NCI-H2029 treated with DMSO at 0.1 percent for 48 hours (cell line): ENCODE data around the gene APAF1.
"Not testable (repeated sequence)": the region's sequence is repeated elsewhere in the genome, so short reads cannot be mapped to it uniquely, and the experiment has no call there.

Source experiments
- DNase-seq: peaks from one replicate; lab custom pipeline; 2025; lab: John Stamatoyannopoulos, UW

Gene APAF1

DNA sequence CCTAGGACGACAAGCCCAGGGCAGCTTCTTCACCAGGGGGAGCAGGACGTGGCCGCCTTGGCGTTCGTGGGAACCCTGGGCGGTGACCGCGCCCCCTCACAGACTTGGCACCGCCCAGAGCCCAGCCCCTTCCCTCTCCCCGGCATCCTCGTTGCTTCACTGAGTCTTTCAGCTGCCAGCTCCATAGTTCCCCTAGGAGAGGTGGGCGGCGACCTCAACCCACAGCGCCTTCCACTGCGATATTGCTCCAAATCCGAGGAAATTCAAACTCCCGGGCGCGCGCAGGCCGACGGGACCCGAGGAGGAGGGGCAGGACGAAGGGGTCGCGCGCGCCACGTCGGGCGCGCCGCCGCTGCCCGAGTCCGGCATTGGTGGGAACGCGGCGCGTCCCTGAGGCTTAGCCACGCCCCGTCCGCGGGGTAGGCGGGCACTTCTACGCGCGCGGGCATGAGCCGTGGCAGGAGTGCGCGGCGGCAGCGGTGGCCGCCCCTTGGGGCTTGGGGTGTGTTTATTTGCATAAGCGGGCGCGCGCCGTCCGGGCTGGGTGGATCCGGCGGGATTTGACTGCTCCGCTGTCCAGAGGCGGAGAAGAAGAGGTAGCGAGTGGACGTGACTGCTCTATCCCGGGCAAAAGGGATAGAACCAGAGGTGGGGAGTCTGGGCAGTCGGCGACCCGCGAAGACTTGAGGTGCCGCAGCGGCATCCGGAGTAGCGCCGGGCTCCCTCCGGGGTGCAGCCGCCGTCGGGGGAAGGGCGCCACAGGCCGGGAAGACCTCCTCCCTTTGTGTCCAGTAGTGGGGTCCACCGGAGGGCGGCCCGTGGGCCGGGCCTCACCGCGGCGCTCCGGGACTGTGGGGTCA is at the start of gene APAF1, which contains the start of gene IKBIP:
Gene APAF1 (plus strand): TSS at position 579 of the 860 bp plus-strand sequence. CDS start 3,070 bp downstream, outside the sequence.
Gene IKBIP (minus strand): TSS at position 77 of the 860 bp plus-strand sequence. CDS start 87 bp downstream, outside the sequence.
- DNase-seq = peak; percentile 75

DNA sequence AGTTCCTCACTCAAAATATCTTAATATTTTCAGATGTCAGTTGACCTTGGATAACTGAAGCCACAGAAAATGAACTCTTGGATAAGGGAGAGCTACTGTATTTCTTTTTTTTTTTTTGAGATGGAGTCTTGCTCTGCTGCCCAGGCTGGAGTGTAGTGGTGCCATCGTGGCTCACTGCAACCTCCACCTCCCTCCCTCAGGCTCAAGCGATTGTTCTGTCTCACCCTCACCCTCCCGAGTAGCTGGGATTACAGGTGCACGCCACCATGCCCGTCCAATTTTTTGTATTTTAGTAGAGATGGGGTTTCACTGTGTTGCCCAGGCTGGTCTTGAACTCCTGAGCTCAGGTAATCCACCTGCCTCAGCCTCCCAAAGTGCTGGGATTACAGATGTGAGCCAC is 47.8 kb upstream of the APAF1 start:
- DNase-seq = not testable (repeated sequence)

- no peak for DNase-seq
Measured at GRCh38 chr12:98601924-98602323, 43.2 kb upstream of the APAF1 start.

DNA sequence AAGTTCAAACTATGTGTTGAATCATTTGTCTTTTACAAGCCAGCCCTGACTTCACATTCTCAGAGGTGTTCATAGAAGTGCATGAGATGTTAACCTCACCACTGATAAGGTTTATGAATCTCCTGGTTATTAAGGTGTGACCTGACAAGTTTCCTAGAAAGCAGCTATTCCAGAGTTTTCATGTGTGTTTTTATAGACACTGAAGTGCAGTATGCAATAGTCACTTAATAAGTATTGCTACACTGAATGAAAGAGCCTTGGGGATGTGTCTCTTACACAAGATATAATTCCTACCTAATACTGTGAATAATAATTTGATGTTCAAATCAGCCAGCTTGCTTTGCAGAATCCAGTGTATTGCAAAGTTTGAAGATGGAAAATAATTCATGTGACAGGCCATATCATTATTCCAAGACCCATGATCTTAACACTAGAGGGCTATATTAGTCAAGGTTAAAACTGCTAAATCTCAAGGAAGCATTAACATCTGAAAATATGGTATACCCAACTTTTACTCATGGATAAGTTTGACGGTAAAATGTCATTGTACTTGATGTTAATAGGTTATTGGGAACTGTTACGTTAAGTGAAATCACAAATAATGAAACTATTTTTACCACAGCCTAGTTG is 38.6 kb upstream of the APAF1 start:
- no peak for DNase-seq

DNA sequence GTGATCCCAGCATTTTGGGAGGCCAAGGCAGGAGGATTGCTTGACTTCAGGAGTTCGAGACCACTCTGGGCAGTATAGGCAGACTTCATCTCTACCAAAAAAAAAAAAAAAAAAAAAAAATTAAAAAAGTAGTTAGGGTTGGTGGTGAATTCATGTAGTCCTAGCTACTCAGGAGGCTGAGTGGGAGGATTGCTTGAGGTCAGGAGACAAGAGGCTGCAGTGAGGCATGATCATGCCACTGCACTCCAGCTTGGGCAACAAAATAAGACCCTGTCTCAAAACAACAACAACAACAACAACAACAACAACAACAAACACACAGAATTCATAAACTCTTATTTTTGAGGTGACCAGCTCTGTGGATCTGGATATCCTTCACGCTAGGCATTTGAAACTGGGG is 34.5 kb upstream of the APAF1 start:
- DNase-seq = no peak

GRCh38 chr12:98612696-98613334 is 32.3 kb upstream of the APAF1 start:
- no peak for DNase-seq

DNA sequence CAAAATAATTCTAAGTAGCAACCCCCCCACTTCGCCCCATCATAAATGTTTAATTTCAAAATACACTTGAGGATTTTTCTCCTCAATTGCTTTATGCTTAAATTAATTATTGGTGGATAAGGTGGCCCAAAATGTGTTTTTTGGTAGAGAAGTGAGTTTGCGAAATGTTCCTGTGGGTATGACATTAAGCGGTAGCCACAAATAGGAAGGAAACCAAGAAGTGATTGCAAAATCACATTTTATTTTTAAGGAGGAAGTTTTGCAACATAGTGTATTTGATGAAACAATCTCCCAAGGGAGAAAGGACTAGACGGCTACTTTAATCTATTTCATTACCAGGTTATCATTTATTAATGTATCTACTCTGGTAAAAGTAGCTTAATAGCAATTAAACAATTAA is 26.1 kb upstream of the APAF1 start:
- no peak for DNase-seq

- peak; percentile 75 for DNase-seq
Measured at GRCh38 chr12:98635657-98636323, 9.3 kb upstream of the APAF1 start.

DNA sequence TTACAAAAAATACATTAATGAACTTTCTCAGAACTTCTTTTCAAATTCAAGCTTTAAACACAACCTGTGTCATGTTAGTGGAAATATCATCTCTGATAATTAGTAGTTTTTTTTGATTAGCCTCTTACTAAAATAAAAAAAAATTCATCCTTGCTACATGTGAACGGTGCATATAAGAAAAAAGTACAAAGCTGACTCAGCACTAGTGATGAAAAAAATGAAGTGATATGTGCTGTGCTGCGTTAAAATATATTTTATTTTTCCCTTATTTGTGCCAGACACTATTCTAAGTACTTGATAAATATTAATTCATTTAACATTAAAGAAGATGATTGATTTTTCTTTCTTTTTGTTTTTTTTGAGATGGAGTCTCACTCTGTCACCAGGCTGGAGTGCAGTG is 8.0 kb upstream of the APAF1 start:
- no peak for DNase-seq

- no peak for DNase-seq
Measured at GRCh38 chr12:98638009-98638408, 7.1 kb upstream of the APAF1 start.

GRCh38 chr12:98639491-98639890 is 5.6 kb upstream of the APAF1 start:
- no peak for DNase-seq

GRCh38 chr12:98642801-98643200 is 2.3 kb upstream of the APAF1 start:
- not testable (repeated sequence) for DNase-seq

- no peak for DNase-seq
Measured at GRCh38 chr12:98644433-98644711, 718 bp upstream of the APAF1 start.

- no peak for DNase-seq
Measured at GRCh38 chr12:98645572-98646067, 530 bp downstream of the APAF1 start.

- DNase-seq = no peak
Measured at GRCh38 chr12:98646294-98647090, 1.4 kb downstream of the APAF1 start.

GRCh38 chr12:98651328-98651727 is 6.2 kb downstream of the APAF1 start:
- no peak for DNase-seq

DNA sequence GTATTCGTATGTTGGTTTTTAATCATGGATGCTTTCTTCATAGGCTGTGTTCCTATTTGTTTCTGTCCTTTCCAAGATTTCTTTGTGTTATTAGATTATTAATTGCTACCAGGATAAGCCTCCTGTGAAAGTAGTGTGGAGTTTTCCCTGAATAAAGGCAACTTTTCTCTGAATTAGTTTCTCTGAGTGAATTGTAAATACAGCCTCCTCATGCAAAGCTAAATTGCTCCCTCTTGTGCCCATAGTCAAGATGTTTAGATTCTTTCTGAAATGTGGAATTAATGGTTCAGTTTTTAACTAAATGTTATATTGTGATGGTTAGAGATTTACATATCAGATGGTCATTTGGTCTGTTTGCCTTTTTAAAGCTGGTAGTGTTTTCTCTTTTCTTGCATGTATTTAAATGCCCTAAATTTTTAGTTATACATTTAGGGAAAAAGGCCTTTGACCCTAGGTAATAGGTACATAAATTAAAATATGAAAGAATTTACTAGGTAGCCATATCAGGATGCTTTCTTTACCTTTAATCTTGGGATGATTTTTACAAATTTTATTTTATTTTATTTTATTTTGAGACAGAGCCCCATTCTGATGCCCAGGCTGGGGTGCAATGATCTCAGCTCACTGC is 8.9 kb downstream of the APAF1 start:
- peak; percentile 22 for DNase-seq

- DNase-seq = no peak
Measured at GRCh38 chr12:98656289-98657101, 11.4 kb downstream of the APAF1 start.

DNA sequence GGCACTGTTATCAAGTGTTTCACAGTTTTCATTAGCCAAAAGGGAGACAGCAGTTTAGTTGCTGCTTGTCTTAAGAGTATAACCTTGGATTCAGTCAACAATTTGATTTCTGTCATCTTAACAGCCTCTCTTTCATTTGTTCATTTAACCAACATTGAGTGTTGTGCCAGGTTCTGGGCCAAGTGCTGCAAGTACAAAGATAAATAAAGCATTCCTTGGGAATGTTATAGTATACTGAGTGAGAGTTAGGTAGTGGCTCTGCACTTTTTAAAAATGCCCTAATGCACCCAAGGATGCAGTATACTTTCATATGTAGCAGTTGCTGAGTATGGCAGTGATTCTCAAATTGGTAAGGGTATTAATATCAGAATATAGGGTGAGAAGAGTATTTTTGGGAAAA is 15.4 kb downstream of the APAF1 start:
- no peak for DNase-seq

GRCh38 chr12:98669751-98670150 is 24.7 kb downstream of the APAF1 start:
- no peak for DNase-seq
